Body of pancreas (tissue), 4 donors: ENCODE results near the gene TAOK3.

Source experiments
- CTCF ChIP-seq, 7 experiments: fragments of 450-650 bp in 4 of 7; fragments of 200-600 bp in 3 of 7; sonication (generic) in 3 of 7; IDR thresholded peaks; one replicate each; pipeline ENCODE4 v1.5.1; 2016 to 2019; ENCODE audit warnings: antibody characterized with exemption in 7 of 7
- POLR2A ChIP-seq, 3 donors: fragments of 450-650 bp; IDR thresholded peaks; one replicate each; pipeline ENCODE4 v1.6.1; 2016; ENCODE audit warnings: antibody characterized with exemption in 3 of 3, mild to moderate bottlenecking in 2 of 3

- TF ChIP-seq CTCF (IDR thresholded peaks at IDR 0.05) (no peak), POLR2A (IDR thresholded peaks at IDR 0.05) (no peak)
Measured at GRCh38 chr12:118332511-118332910, 40.2 kb downstream of the TAOK3 start.
